ENCODE measurements around the gene COL4A3. TPM values are rescaled to one million over a fixed set of nuclear protein-coding genes. Genes with fewer than 3 reads are reported as not detected.

Gene COL4A3
- total RNA-seq, 8 experiments from 2014 or later: 0.21 to 1.3 (median 0.59) TPM

DNA sequence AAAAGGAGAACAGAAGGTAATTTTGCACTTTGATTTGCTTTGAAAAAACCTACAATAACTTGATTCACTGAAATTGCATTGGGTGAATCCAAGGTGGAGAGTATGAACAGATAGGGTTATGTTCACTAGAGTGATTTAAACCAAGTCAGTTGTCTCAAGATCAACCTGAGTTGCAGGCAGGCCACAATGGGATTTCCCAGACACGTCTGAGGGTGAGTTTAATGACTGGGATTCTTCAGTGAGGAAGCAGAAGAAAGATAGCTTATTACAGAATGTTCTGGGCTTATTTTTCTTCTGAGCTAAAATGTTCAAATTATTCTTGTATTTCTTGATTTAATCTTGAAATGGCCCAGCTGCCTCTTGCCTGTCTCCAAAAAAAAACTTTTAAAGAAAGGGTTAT, 20.5 kb upstream of the COL4A3 start:
- in situ Hi-C loops (cut with MboI; ENCODE audit: low pct_unique_long_range_greater_than_20kb in 2 of 9, low sequenced_read_pairs in 9 of 9, unreplicated experiment in 9 of 9): loop anchor here in 5 of 9 experiments (25.0 kb wide), 2 partner anchors 93 to 618 kb away; no protein-coding TSS in a partner anchor
- H3K27ac ChIP-seq: no peak overlapping the region
- ATAC-seq (replicated peaks in 6 of 8): no peak
- H3K4me1 ChIP-seq (replicated peaks in 1 of 2): no peaks in the 10 kb centered on the region
- WGBS, 10 experiments: 0 to 60% (median 47%) methylated on average over 1 of the region's 1 CpG; no CpG with 5 or more reads in 4 of the 10 experiments
- no peak overlapping the region for H3K4me3 ChIP-seq

DNA sequence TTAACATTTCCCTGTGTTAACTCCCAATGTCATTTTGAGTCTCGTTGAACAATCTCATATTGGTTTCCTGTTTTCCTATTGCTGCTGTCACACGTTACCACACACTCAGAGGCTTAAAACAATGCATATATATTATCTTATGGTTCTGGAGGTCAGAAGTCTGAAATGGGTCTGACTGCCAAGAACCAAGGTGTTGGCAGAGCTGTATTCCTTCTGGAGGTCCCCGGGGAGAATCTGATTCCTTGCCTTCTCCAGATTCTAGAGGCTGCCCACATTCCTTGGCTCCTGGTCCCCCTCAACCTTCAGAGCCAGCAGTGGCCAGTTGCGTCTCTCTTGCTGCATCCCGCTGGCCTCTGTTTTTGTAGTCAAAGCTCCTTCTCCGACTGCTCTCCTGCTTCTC, 18.0 kb upstream of the COL4A3 start:
- Histone ChIP-seq H3K4me3 (no peak overlapping the region), H3K4me1 (replicated peaks in 1 of 2) (no peaks in the 10 kb centered on the region), H3K27ac (no peak overlapping the region)
- WGBS, 10 experiments: 58 to 94% (median 85%) methylated on average over 1 to 6 of the region's 6 CpGs
- ATAC-seq (replicated peaks in 6 of 8): no peak
- in situ Hi-C loops (cut with MboI; ENCODE audit: low pct_unique_long_range_greater_than_20kb in 2 of 9, low sequenced_read_pairs in 9 of 9, unreplicated experiment in 9 of 9): loop anchor here in 5 of 9 experiments (25.0 kb wide), 2 partner anchors 91 to 616 kb away; no protein-coding TSS in a partner anchor

DNA sequence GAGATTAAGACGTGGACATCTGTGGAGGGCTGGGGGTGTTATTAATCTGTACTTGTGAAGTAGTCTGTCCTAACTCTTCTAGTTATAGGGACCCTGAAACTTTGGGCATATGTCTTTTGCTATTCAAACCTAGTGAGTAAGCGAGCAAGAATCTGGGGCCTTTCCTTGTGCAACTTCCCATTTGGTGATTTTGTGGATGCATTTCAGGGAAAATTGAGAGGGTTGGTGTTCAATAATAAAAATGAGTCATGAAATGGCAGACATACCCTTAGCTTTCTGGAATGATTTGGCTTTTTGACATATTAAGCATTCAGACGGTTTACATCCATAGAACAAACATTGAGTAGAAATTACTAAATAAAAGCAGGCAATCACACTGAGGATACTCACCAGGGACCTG, 17.4 kb upstream of the COL4A3 start:
- ATAC-seq (replicated peaks in 6 of 8): no peak
- Histone ChIP-seq H3K4me1 (replicated peaks in 1 of 2) (no peaks in the 10 kb centered on the region), H3K27ac (no peak overlapping the region), H3K4me3 (no peak overlapping the region)
- in situ Hi-C loops (cut with MboI; ENCODE audit: low pct_unique_long_range_greater_than_20kb in 2 of 9, low sequenced_read_pairs in 9 of 9, unreplicated experiment in 9 of 9): loop anchor here in 5 of 9 experiments (25.0 kb wide), 2 partner anchors 90 to 615 kb away; no protein-coding TSS in a partner anchor
- 0 to 100% (median 86%) methylated on average over 1 to 3 of the region's 3 CpGs; no CpG with 5 or more reads in 1 of the 10 experiments for WGBS, 10 experiments

DNA sequence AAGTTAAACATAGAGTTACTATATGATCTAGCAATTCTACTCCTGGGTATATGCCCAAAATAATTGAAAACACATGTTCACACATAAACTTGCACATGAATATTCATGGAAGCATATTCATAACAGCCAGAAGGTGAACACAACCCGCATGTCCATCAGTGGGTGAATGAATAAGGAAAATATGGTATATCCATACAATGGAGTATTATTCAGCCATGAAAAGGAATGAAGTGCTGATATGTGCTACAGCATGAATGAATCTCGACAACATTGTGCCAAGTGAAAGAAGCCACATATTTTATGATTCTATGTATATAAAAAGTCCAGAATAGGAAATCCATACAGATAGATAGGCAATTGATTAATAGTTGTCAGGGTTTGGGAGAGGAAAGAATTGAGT, 16.3 kb upstream of the COL4A3 start:
- Histone ChIP-seq H3K4me1 (replicated peaks in 1 of 2) (no peaks in the 10 kb centered on the region), H3K27ac (no peak overlapping the region), H3K4me3 (no peak overlapping the region)
- in situ Hi-C loops (cut with MboI; ENCODE audit: low pct_unique_long_range_greater_than_20kb in 2 of 9, low sequenced_read_pairs in 9 of 9, unreplicated experiment in 9 of 9): loop anchor here in 5 of 9 experiments (25.0 kb wide), 2 partner anchors 89 to 614 kb away; no protein-coding TSS in a partner anchor
- 7 to 83% (median 47%) methylated on average over 1 to 2 of the region's 2 CpGs for WGBS, 10 experiments
- no peak for ATAC-seq (replicated peaks in 6 of 8)

DNA sequence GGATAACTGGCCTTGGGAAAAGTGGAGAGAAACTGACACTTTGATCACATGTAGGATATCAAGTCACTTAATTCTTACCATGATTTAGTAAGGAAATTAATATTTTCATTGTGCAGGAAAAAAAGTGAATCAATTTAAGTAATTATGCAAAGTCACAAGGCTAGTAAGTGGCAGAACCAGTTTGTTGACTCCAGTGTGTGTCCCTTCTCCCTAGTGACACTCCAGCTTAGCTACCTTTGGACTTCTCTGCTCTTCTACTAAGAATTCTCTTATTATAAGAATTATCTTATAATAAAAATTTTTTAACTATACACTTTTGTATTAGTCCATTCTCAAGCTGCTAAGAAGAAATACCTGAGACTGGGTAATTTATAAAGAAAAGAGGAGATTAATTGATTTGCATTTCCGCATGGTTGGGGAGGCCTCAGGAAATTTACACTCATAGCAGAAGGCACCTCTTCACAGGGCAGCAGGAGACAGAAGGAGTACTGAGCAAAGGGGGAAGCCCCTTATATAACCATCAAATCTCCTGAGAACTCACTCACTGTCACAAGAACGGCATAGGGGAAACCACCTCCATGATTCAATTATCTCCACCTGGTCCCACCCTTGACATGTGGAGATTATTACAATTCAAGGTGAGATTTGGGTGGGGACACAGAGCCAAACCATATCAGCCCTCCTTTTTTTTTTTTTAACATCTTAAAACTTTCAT, 14.0 kb upstream of the COL4A3 start:
- in situ Hi-C loops (cut with MboI; ENCODE audit: low pct_unique_long_range_greater_than_20kb in 2 of 9, low sequenced_read_pairs in 9 of 9, unreplicated experiment in 9 of 9): no loop called here
- no peak for ATAC-seq (replicated peaks in 6 of 8)
- Histone ChIP-seq H3K4me1 (replicated peaks in 1 of 2) (no peaks in the 10 kb centered on the region), H3K27ac (no peak overlapping the region), H3K4me3 (no peak overlapping the region)
- 33 to 100% (median 83%) methylated on average over 1 to 2 of the region's 2 CpGs; no CpG with 5 or more reads in 3 of the 10 experiments for WGBS, 10 experiments

DNA sequence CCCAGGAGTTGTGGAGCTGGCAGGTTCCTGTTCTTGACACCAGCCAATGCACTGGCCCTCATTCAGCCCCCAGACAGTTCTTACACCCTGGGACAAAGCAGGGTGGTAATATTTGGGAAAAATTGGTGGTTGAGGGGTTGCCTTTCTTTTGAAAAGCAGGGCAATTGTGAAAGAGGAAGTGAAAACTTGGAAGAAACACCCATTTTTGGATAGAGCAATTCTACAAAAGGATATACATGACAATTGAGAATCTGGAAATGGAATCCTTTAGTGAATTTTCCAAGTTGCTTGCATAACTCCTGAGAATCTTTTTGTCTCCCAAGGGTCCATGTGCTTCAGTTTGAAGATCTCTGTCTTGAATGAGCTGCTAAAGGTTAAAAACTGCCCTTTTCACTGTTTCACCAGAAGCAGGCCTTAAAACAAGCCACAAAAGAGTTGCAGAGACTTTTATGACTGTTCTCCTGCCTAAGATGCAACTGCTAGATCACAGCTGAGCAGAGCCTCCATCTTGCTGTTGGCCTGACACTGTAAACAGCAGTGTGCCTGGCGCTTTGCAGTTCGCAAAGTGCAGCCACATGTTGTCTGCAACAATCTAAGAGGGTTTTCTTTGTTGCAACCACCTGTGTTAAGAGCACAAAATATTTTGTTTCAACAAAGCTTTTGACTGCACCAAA, 12.2 kb upstream of the COL4A3 start:
- Histone ChIP-seq H3K4me3 (no peak overlapping the region), H3K4me1 (replicated peaks in 1 of 2) (no peaks in the 10 kb centered on the region), H3K27ac (no peak overlapping the region)
- 85 to 100% (median 100%) methylated on average over 1 to 2 of the region's 2 CpGs; no CpG with 5 or more reads in 2 of the 10 experiments for WGBS, 10 experiments
- in situ Hi-C loops (cut with MboI; ENCODE audit: low pct_unique_long_range_greater_than_20kb in 2 of 9, low sequenced_read_pairs in 9 of 9, unreplicated experiment in 9 of 9): no loop called here
- ATAC-seq (replicated peaks in 6 of 8): no peak

DNA sequence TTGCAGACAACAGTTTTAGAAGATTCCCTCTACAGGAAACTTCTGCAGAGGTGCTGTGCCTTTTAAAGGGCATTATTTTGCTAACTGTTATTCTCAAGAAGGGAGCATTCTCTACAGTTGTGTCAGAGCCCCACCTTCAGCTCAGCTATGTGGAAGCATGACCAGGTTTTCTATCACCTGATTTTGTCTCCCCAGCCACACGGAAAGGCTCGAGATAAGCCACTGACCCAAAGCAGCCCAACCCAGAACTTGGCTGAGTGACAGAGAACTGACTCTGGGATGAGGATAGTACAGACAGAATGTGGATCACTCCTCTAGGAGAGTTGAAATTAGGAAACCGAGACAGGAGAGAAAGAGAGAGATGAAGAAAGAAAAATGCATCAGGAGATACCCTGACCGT, 11.1 kb upstream of the COL4A3 start:
- no peaks in the 10 kb centered on the region for H3K4me1 ChIP-seq (replicated peaks in 1 of 2)
- no peak overlapping the region for H3K4me3 ChIP-seq
- no peak overlapping the region for H3K27ac ChIP-seq
- no peak for ATAC-seq (replicated peaks in 6 of 8)
- in situ Hi-C loops (cut with MboI; ENCODE audit: low pct_unique_long_range_greater_than_20kb in 2 of 9, low sequenced_read_pairs in 9 of 9, unreplicated experiment in 9 of 9): no loop called here
- WGBS, 10 experiments: 26 to 100% (median 73%) methylated on average over 1 to 4 of the region's 4 CpGs; no CpG with 5 or more reads in 1 of the 10 experiments

DNA sequence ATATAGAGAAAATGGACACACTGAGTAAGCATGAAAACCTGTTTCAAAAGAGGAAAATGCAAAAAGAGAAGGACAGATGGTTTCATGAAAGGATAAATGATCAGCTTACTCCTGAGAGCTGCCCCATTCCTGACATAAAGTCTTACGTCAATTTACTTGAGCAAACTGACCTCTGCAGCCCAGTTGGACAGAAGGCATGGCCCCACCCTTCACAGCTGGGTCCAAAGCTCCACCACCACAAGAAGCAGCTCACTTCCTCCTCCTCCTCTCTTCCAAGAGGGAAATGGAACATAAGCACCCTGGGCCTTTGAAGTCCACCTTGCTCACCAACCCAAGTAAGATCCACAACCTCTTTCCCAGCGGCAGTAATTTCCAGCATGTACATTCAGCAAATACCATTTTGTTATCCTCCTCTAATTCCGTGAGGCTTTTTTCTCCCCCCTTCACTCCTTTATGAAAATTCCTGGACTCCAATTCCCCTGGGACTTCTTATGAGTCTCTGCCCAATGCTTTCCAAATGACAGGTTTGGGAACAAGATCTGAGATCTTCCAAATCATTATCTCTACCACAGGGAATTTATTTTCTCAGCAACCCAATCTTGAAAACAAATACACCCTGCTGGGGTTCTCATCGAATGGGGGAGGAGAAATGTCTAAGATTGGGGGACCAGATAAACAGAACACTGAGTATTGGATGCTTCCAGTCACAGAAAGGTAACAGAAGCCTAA, 10.5 kb upstream of the COL4A3 start:
- in situ Hi-C loops (cut with MboI; ENCODE audit: low pct_unique_long_range_greater_than_20kb in 2 of 9, low sequenced_read_pairs in 9 of 9, unreplicated experiment in 9 of 9): no loop called here
- peak in 2 of 8 experiments; percentile 31 to 77 for ATAC-seq (replicated peaks in 6 of 8)

DNA sequence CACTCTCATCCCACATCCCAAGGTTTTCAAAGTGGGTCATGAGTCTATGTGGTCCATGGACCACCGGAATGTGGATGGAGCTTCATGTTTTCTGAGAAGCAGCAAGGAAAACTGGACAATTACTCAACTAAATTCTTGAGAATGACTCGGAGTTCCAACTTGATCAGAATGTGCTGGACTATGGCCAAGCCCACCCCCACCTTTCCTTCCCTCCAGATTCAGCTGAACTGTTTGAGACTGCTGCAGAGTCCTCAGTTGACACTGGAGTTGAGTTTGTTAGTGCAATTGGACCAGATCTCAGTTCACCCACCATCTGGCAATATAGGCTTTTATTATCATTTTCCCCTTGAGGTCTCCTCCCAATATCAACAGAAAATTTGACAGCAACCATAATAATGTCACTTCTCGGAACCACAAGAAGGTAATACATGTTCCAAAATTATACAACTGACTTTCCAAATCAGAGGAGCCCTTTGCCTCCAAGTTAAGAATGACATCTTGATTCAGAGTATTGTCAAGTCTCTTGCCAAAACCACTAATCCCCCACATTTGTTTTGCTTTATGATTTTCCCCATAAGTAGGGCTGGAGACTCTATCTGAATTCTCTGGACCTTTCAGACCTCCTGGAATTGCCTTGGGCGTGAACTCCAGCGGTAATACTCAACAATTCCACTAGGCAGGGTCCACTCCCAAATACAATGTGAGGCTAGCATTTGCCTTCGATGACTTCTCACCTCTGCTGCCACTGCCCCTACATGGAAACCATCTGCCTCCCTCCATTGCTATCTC, 9.2 kb upstream of the COL4A3 start:
- ATAC-seq (replicated peaks in 6 of 8): no peak
- in situ Hi-C loops (cut with MboI; ENCODE audit: low pct_unique_long_range_greater_than_20kb in 2 of 9, low sequenced_read_pairs in 9 of 9, unreplicated experiment in 9 of 9): no loop called here
- 5 to 100% (median 65%) methylated on average over 1 to 6 of the region's 6 CpGs; no CpG with 5 or more reads in 1 of the 10 experiments for WGBS, 10 experiments
- no peak overlapping the region for H3K27ac ChIP-seq
- no peaks in the 10 kb centered on the region for H3K4me1 ChIP-seq (replicated peaks in 1 of 2)
- H3K4me3 ChIP-seq: no peak overlapping the region

More for the DNA sequence above, 10.5 kb upstream of the COL4A3 start:
- Histone ChIP-seq H3K27ac (no peak overlapping the region), H3K4me1 (replicated peaks in 1 of 2) (no peaks in the 10 kb centered on the region), H3K4me3 (no peak overlapping the region)
- WGBS, 10 experiments: 40 to 100% (median 68%) methylated on average over 1 to 4 of the region's 4 CpGs

DNA sequence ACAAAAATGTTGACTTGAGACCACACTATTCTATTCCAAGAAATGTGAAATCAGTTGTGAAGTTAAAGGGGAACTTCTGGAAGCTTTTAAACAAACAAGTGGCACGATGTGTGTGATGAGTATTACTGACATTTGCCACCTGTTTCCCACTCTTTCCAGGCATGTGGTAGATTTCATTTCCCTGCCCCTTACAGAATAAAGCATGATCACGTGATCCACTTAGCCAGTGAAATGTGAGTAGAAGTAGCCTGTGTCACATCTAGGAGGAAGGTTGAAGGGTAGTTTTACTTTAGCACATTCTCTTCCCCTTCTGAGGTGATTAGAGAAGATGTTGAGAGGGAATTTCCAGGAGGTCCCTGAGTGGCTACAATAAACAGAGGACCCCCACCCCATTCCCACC, 4.3 kb upstream of the COL4A3 start:
- Histone ChIP-seq H3K4me3 (no peak overlapping the region), H3K4me1 (replicated peaks in 1 of 2) (peaks cover 0 to 8% of the 10 kb centered on the region in 2 donors), H3K27ac (no peak overlapping the region)
- ATAC-seq (replicated peaks in 6 of 8): no peak
- 0 to 100% (median 70%) methylated on average over 1 to 2 of the region's 2 CpGs; no CpG with 5 or more reads in 1 of the 10 experiments for WGBS, 10 experiments
- in situ Hi-C loops (cut with MboI; ENCODE audit: low pct_unique_long_range_greater_than_20kb in 2 of 9, low sequenced_read_pairs in 9 of 9, unreplicated experiment in 9 of 9): no loop called here

DNA sequence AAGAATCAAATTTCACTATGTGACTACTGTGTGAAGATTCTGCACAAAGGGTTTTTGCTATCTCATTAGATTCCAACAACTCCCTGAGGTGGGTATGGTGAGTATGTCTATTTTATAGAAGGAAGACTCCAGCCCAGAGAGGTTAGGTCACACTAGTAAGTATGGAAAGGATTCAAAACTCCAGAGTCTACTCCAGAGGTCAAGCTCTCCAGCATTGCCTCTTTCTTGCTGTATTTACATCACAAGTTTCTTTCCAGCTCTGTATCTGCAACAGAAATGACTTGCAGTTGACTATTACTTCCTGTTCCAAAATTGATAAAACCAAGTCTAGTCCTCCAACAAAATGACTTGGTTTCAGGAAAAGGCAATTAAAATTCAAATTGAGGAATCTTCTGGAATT, 2.5 kb upstream of the COL4A3 start:
- ATAC-seq (replicated peaks in 6 of 8): no peak
- no peak overlapping the region for H3K4me3 ChIP-seq
- in situ Hi-C loops (cut with MboI; ENCODE audit: low pct_unique_long_range_greater_than_20kb in 2 of 9, low sequenced_read_pairs in 9 of 9, unreplicated experiment in 9 of 9): no loop called here
- no peak overlapping the region for H3K27ac ChIP-seq
- peaks cover 0 to 8% of the 10 kb centered on the region in 2 donors for H3K4me1 ChIP-seq (replicated peaks in 1 of 2)

DNA sequence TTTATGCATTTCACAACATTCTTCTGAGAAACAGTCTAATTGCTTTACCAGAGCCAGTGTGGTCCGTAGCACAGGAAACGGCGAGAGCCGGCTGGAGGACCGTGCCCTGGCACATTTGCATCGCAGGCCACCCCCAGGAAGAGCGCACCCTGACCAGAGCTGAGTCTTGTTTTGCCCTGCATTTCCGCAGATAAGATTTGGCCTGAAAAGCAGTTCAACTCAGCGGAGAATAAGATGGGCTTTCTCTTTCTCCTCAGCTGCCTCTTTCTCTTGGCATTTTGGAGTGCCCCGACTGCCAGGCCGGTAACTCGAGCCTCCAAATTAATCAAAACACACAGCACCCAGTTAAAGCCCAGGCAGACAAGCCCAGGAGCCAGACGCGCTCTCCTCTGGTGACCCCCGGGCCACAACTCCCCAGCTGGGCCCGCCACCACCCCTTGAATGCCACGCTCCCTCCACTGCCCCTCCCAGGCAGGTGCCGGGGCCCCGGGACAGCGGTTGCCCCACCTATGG, 883 bp upstream of the COL4A3 start:
- in situ Hi-C loops (cut with MboI; ENCODE audit: low pct_unique_long_range_greater_than_20kb in 2 of 9, low sequenced_read_pairs in 9 of 9, unreplicated experiment in 9 of 9): no loop called here
- Histone ChIP-seq H3K4me3 (peak overlapping the region; percentile 38 to 46 (median 43)), H3K27ac (no peak overlapping the region), H3K4me1 (replicated peaks in 1 of 2) (peaks cover 0 to 8% of the 10 kb centered on the region in 2 donors)
- 0 to 10% (median 4%) methylated on average over 1 to 10 of the region's 20 CpGs; no CpG with 5 or more reads in 4 of the 10 experiments for whole genome bisulfite sequencing, 10 experiments
- peak in 7 of 8 experiments; percentile 17 to 36 (median 23) for ATAC-seq (replicated peaks in 6 of 8)
